ENCODE measurements around the gene SPEM3. TPM values are rescaled to one million over a fixed set of nuclear protein-coding genes. Genes with fewer than 3 reads are reported as not detected.

SPEM3 gene
- total and polyA plus RNA-seq, 2 of the 4 experiments (the other 2 are of a cell fraction), result not detected

GRCh38 chr17:7423679-7424078 is 5.0 kb upstream of the SPEM3 start (continued):
- TF ChIP-seq, protein P1, sequence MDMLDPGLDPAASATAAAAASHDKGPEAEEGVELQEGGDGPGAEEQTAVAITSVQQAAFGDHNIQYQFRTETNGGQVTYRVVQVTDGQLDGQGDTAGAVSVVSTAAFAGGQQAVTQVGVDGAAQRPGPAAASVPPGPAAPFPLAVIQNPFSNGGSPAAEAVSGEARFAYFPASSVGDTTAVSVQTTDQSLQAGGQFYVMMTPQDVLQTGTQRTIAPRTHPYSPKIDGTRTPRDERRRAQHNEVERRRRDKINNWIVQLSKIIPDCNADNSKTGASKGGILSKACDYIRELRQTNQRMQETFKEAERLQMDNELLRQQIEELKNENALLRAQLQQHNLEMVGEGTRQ (IDR thresholded peaks at IDR 0.05; ENCODE audit: low read depth, low read length), result no peak
- TF ChIP-seq FOS (IDR thresholded peaks at IDR 0.05; ENCODE audit: low read depth, low read length), result no peak
- no peak for TF ChIP-seq POLR2A (IDR thresholded peaks at IDR 0.05; ENCODE audit: low read depth, low read length)

GRCh38 chr17:7425316-7425715 is 3.3 kb upstream of the SPEM3 start, which contains the start of gene SPEM2:
TSS of gene SPEM2 (plus strand) at chr17:7425616. CDS start at chr17:7425689, 73 bp downstream.
- H2AK5ac ChIP-seq (ENCODE audit: low read depth, low read length), result no peak within 1 kb of the TSS
- no peak within 1 kb of the TSS for H4K91ac ChIP-seq (ENCODE audit: insufficient read depth, low read depth, low read length)
- H3K23ac ChIP-seq (ENCODE audit: low read depth, low read length), result no peak within 1 kb of the TSS
- H4K5ac ChIP-seq (ENCODE audit: low read depth, low read length), result no peak within 1 kb of the TSS
- no peaks in the 10 kb centered on the region for H4K20me1 ChIP-seq (ENCODE audit: insufficient read depth, low read length)
- CTCF ChIA-PET, result interaction anchor here (1.0 kb wide), 1 partner anchor 12 kb away, joined by 4 read pairs; no protein-coding TSS in a partner anchor
- no peak within 1 kb of the TSS for H2BK5ac ChIP-seq (ENCODE audit: low read depth, low read length, poor library complexity, severe bottlenecking)
- no TSS peak for BruUV-seq (replicated peaks)
- no peak within 1 kb of the TSS for H3K27ac ChIP-seq (ENCODE audit: insufficient read depth, low read length)
- no peak within 1 kb of the TSS for H3K14ac ChIP-seq (replicated peaks; ENCODE audit: low read depth, low read length)
- ATAC-seq (ENCODE audit: low read depth) (no peak), DNase-seq (no peak)
- H2AK9ac ChIP-seq (replicated peaks; ENCODE audit: low read depth, low read length, poor library complexity), result no peak within 1 kb of the TSS
- peaks cover 2% of the 10 kb centered on the region; the same call in 1 of the 2 replicates for H3K27me3 ChIP-seq (ENCODE audit: control insufficient read depth, insufficient read depth, low read length)
- no peaks in the 10 kb centered on the region for H3K79me1 ChIP-seq (ENCODE audit: low read depth in 1 of 2, low read length in 2 of 2)
- no peak within 1 kb of the TSS for H2BK120ac ChIP-seq (ENCODE audit: low read depth, low read length)
- dilution Hi-C loops (cut with HindIII; ENCODE audit: low sequenced_read_pairs, unreplicated experiment), result no loop called here
- H3K9ac ChIP-seq (ENCODE audit: low read depth, low read length), result no peak within 1 kb of the TSS
- no peak within 1 kb of the TSS for H2BK20ac ChIP-seq (ENCODE audit: low read depth, low read length)
- POLR2A ChIA-PET (ENCODE audit: unreplicated experiment), result interaction anchor here (0.6 kb wide), 1 partner anchor 74 kb away, joined by 3 read pairs; no protein-coding TSS in a partner anchor
- no peak within 1 kb of the TSS for H3K4me3 ChIP-seq (ENCODE audit: insufficient read depth, low read depth, low read length)
- no peaks in the 10 kb centered on the region for H3K9me3 ChIP-seq (ENCODE audit: control insufficient read depth, insufficient read depth, low read length)
- H3K4me2 ChIP-seq (ENCODE audit: low read depth, low read length), result no peak within 1 kb of the TSS
- no peak within 1 kb of the TSS for H3K4ac ChIP-seq (ENCODE audit: low read depth, low read length)
- in situ Hi-C loops (cut with MboI; ENCODE audit: low sequenced_read_pairs), result no loop called here
- H2BK15ac ChIP-seq (ENCODE audit: low read depth, low read length), result no peak within 1 kb of the TSS
- no CpG with 5 or more reads among the region's 7 CpGs for whole genome bisulfite sequencing, 2 experiments (ENCODE audit: extremely low coverage in 2 of 2, insufficient read length in 1 of 2)
- 0 out of 2 replicates have a peak, but pooled peaks cover 3% of the 10 kb centered on the region for H3K9me1 ChIP-seq (ENCODE audit: insufficient read depth, low read length)
- H3K4me1 ChIP-seq (ENCODE audit: control insufficient read depth, insufficient read depth, low read length), result no peaks in the 10 kb centered on the region
- intact Hi-C loops (cut with micrococcal nuclease), result no loop called here
- H4K8ac ChIP-seq (ENCODE audit: low read depth in 2 of 2, low read length in 2 of 2), result no peak within 1 kb of the TSS
- no peak within 1 kb of the TSS for H3K56ac ChIP-seq (ENCODE audit: extremely low read depth, insufficient read depth, low read length)
- no peak within 1 kb of the TSS for H3K18ac ChIP-seq (ENCODE audit: low read depth, low read length)
- no peak within 1 kb of the TSS for H2AFZ ChIP-seq (replicated peaks; ENCODE audit: low read length, poor library complexity)
- no peaks in the 10 kb centered on the region for H3K36me3 ChIP-seq (ENCODE audit: control insufficient read depth, insufficient read depth, low read length)
- no peak for TF ChIP-seq MAFK (IDR thresholded peaks at IDR 0.05; ENCODE audit: low read depth, low read length)
- TF ChIP-seq, protein P2, sequence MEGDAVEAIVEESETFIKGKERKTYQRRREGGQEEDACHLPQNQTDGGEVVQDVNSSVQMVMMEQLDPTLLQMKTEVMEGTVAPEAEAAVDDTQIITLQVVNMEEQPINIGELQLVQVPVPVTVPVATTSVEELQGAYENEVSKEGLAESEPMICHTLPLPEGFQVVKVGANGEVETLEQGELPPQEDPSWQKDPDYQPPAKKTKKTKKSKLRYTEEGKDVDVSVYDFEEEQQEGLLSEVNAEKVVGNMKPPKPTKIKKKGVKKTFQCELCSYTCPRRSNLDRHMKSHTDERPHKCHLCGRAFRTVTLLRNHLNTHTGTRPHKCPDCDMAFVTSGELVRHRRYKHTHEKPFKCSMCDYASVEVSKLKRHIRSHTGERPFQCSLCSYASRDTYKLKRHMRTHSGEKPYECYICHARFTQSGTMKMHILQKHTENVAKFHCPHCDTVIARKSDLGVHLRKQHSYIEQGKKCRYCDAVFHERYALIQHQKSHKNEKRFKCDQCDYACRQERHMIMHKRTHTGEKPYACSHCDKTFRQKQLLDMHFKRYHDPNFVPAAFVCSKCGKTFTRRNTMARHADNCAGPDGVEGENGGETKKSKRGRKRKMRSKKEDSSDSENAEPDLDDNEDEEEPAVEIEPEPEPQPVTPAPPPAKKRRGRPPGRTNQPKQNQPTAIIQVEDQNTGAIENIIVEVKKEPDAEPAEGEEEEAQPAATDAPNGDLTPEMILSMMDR (conservative IDR thresholded peaks at IDR 0.05; ENCODE audit: low read depth, low read length), result no peak
- no peak for TF ChIP-seq RAD21 (IDR thresholded peaks at IDR 0.05; ENCODE audit: low read length)
- TF ChIP-seq BHLHE40 (IDR thresholded peaks at IDR 0.05; ENCODE audit: low read depth, low read length), result no peak
- TF ChIP-seq CHD1 (IDR thresholded peaks at IDR 0.05; ENCODE audit: low read depth, low read length), result no peak
- TF ChIP-seq, protein P1 (IDR thresholded peaks at IDR 0.05; ENCODE audit: low read depth, low read length), result no peak
- no peak for TF ChIP-seq RFX5 (IDR thresholded peaks at IDR 0.05; ENCODE audit: low read depth, low read length)
- TF ChIP-seq CEBPB (IDR thresholded peaks at IDR 0.05; ENCODE audit: low read depth, low read length), result no peak
- no peak for TF ChIP-seq MAZ (IDR thresholded peaks at IDR 0.05; ENCODE audit: borderline replicate concordance, low read depth, low read length)
- TF ChIP-seq RCOR1 (IDR thresholded peaks at IDR 0.05; ENCODE audit: insufficient replicate concordance, low read length), result no peak
- no peak for TF ChIP-seq NFE2L2 (IDR thresholded peaks at IDR 0.05; ENCODE audit: low read depth, low read length)
